MM.1S (cell line): ENCODE results near the gene POLR2A.

Experiments used
- DNase-seq: peaks from one replicate; pipeline ENCODE4 v3.0.0-alpha.2; 2015
- H2AFZ ChIP-seq: fragments of 300-600 bp; sonication (generic); 2 replicates; pipeline ENCODE4 v1.6.0; 2016; ENCODE audit warnings: antibody characterized with exemption, low read length
- H3F3A ChIP-seq: fragments of 300-600 bp; sonication (generic); 2 replicates; pipeline ENCODE4 v1.6.1; 2016; ENCODE audit warnings: mild to moderate bottlenecking, antibody characterized with exemption, low read length, moderate library complexity, mixed read lengths; ENCODE audit not compliant: insufficient read depth
- H3K27ac ChIP-seq: fragments of 300-600 bp; sonication (generic); 2 replicates; pipeline ENCODE4 v1.5.1; 2016; ENCODE audit warnings: mild to moderate bottlenecking, low read length
- H3K27me3 ChIP-seq: fragments of 300-600 bp; sonication (generic); replicated peaks from 2 replicates; pipeline ENCODE4 v1.6.0; 2016; ENCODE audit warnings: low read length; ENCODE audit not compliant: insufficient read depth
- H3K36me3 ChIP-seq: fragments of 300-600 bp; sonication (generic); replicated peaks from 2 replicates; pipeline ENCODE4 v1.6.1; 2016; ENCODE audit warnings: mild to moderate bottlenecking, low read length, mixed read lengths; ENCODE audit not compliant: insufficient read depth
- H3K4me1 ChIP-seq: fragments of 300-600 bp; sonication (generic); 2 replicates; pipeline ENCODE4 v1.6.1; 2016; ENCODE audit warnings: low read length, mixed read lengths
- H3K4me2 ChIP-seq: fragments of 300-600 bp; sonication (generic); 2 replicates; pipeline ENCODE4 v1.6.0; 2016; ENCODE audit warnings: low read depth, low read length
- H3K4me3 ChIP-seq: fragments of 300-600 bp; sonication (generic); 2 replicates; pipeline ENCODE4 v1.5.1; 2016; ENCODE audit warnings: low read length, mixed read lengths
- H3K79me2 ChIP-seq: fragments of 300-600 bp; sonication (generic); 2 replicates; pipeline ENCODE4 v1.6.1; 2016; ENCODE audit warnings: mixed run types, low read length, mixed read lengths
- H3K9ac ChIP-seq: fragments of 300-600 bp; sonication (generic); 2 replicates; pipeline ENCODE4 v1.6.1; 2016; ENCODE audit warnings: low read length, mixed read lengths
- H3K9me2 ChIP-seq: fragments of 300-600 bp; sonication (generic); replicated peaks from 2 replicates; pipeline ENCODE4 v1.6.1; 2016; ENCODE audit warnings: mild to moderate bottlenecking, low read length, mixed read lengths; ENCODE audit not compliant: insufficient read depth
- H3K9me3 ChIP-seq: fragments of 300-600 bp; sonication (generic); replicated peaks from 2 replicates; pipeline ENCODE4 v1.6.1; 2016; ENCODE audit warnings: mild to moderate bottlenecking, low read length, mixed read lengths; ENCODE audit not compliant: insufficient read depth
- H4K20me1 ChIP-seq: fragments of 300-600 bp; sonication (generic); 2 replicates; pipeline ENCODE4 v1.6.1; 2016; ENCODE audit warnings: mild to moderate bottlenecking, low read length, moderate library complexity, mixed read lengths; ENCODE audit not compliant: insufficient read depth
- CTCF ChIP-seq: fragments of 300-600 bp; sonication (generic); IDR thresholded peaks from 2 replicates; pipeline ENCODE4 v1.5.1; 2016; ENCODE audit warnings: antibody characterized with exemption, low read length, mixed read lengths
- EZH2 ChIP-seq: fragments of 300-600 bp; sonication (generic); optimal IDR thresholded peaks from 2 replicates; pipeline ENCODE3; 2017; ENCODE audit warnings: low read depth, mild to moderate bottlenecking, antibody characterized with exemption, low read length, mixed read lengths
- EZH2phosphoT487 ChIP-seq: fragments of 300-600 bp; sonication (generic); IDR thresholded peaks from 2 replicates; pipeline ENCODE4 v1.6.1; 2018; ENCODE audit warnings: antibody characterized with exemption, low read length

Gene POLR2A

GRCh38 chr17:7475764-7476422 lies 8.3 kb upstream of the POLR2A start:
- DNase-seq = no peak
- H4K20me1 ChIP-seq = no peaks in the 10 kb centered on the region
- 0 out of 2 replicates have a peak, but pooled peaks cover 5% of the 10 kb centered on the region for H3F3A ChIP-seq
- no peaks in the 10 kb centered on the region for H3K4me1 ChIP-seq
- H2AFZ ChIP-seq = no peak overlapping the region
- H3K9me2 ChIP-seq = no peaks in the 10 kb centered on the region
- no peaks in the 10 kb centered on the region for H3K27me3 ChIP-seq
- H3K79me2 ChIP-seq = peaks cover 7% of the 10 kb centered on the region; the same call in 1 of the 2 replicates
- no peak overlapping the region for H3K4me2 ChIP-seq
- TF ChIP-seq EZH2 = no peak
- TF ChIP-seq CTCF = no peak
- TF ChIP-seq EZH2phosphoT487 = no peak
- H3K27ac ChIP-seq = no peak overlapping the region
- no peak overlapping the region for H3K4me3 ChIP-seq
- H3K9ac ChIP-seq = no peak overlapping the region
- no peaks in the 10 kb centered on the region for H3K36me3 ChIP-seq
- no peaks in the 10 kb centered on the region for H3K9me3 ChIP-seq

GRCh38 chr17:7476494-7476893 lies 7.7 kb upstream of the POLR2A start:
- Histone ChIP-seq H2AFZ (no peak overlapping the region), H4K20me1 (no peaks in the 10 kb centered on the region), H3F3A (0 out of 2 replicates have a peak, but pooled peaks cover 5% of the 10 kb centered on the region), H3K9me2 (no peaks in the 10 kb centered on the region), H3K27me3 (no peaks in the 10 kb centered on the region), H3K9ac (no peak overlapping the region), H3K4me3 (no peak overlapping the region), H3K4me2 (no peak overlapping the region), H3K4me1 (no peaks in the 10 kb centered on the region), H3K79me2 (peaks cover 7% of the 10 kb centered on the region; the same call in 1 of the 2 replicates), H3K36me3 (no peaks in the 10 kb centered on the region), H3K27ac (no peak overlapping the region), H3K9me3 (no peaks in the 10 kb centered on the region)
- DNase-seq = no peak
- TF ChIP-seq EZH2phosphoT487 = no peak
- TF ChIP-seq EZH2 = no peak
- TF ChIP-seq CTCF = no peak

- Histone ChIP-seq H3K79me2 (peaks cover 7% of the 10 kb centered on the region; the same call in 1 of the 2 replicates), H3K9ac (no peak overlapping the region), H3K27me3 (no peaks in the 10 kb centered on the region), H3K4me1 (no peaks in the 10 kb centered on the region), H4K20me1 (no peaks in the 10 kb centered on the region), H3K4me3 (no peak overlapping the region), H3K4me2 (no peak overlapping the region), H3K36me3 (no peaks in the 10 kb centered on the region), H3F3A (0 out of 2 replicates have a peak, but pooled peaks cover 5% of the 10 kb centered on the region), H3K27ac (no peak overlapping the region), H3K9me3 (no peaks in the 10 kb centered on the region), H3K9me2 (no peaks in the 10 kb centered on the region), H2AFZ (no peak overlapping the region)
- DNase-seq = no peak
- TF ChIP-seq EZH2 (no peak), EZH2phosphoT487 (no peak), CTCF (no peak)
Observed at GRCh38 chr17:7476951-7477350, 7.2 kb upstream of the POLR2A start.
